CD4-positive, alpha-beta T cell (primary cell): ENCODE results near the gene GLTPD2. TPM values are rescaled to one million over a fixed set of nuclear protein-coding genes. Genes with fewer than 3 reads are reported as not detected.

ENCODE experiments used
- ATAC-seq: fragments of 200-7000 bp; cut with Tn5 transposase; one replicate; pipeline ENCODE4 v1.10.0; 2022; ENCODE audit warnings: mild to moderate bottlenecking; ENCODE audit not compliant: poor library complexity
- CTCF ChIA-PET: fragments of 350-600 bp; sonication (Branson Sonifier 250); formaldehyde crosslinking; loops from one replicate; lab custom pipeline; 2021; ENCODE audit warnings: antibody characterized with exemption, inconsistent platforms; lab: Charles Lee
- POLR2A ChIA-PET: fragments of 350-600 bp; sonication (Branson Sonifier 250); formaldehyde crosslinking; loops from one replicate; lab custom pipeline; 2021; ENCODE audit warnings: antibody characterized with exemption, inconsistent platforms; lab: Charles Lee
- DNase-seq, 14 experiments: peaks; one replicate each; pipeline ENCODE4 v3.0.0-alpha.2; 2013 to 2020; ENCODE audit warnings: mixed read lengths in 2 of 14
- H3K27ac ChIP-seq, 2 donors: one replicate each; pipeline versions ENCODE4 v1.5.1 to v1.7.0; 2013; ENCODE audit warnings: low read length in 2 of 2, low read depth in 1 of 2, mild to moderate bottlenecking in 1 of 2
- H3K27me3 ChIP-seq, 2 experiments: 1 replicate in 1 of 2; 2 replicates in 1 of 2; pipeline versions ENCODE4 v1.6.1 to v1.7.0; 2013; ENCODE audit warnings: low read length in 2 of 2, control low read depth in 1 of 2, mild to moderate bottlenecking in 1 of 2, moderate library complexity in 1 of 2; ENCODE audit not compliant: insufficient read depth in 2 of 2, control insufficient read depth in 1 of 2
- H3K36me3 ChIP-seq: one replicate; pipeline ENCODE4 v1.6.1; 2013; ENCODE audit warnings: low read length, control low read depth; ENCODE audit not compliant: insufficient read depth
- H3K4me1 ChIP-seq: one replicate; pipeline ENCODE4 v1.6.1; 2013; ENCODE audit warnings: low read length, control low read depth; ENCODE audit not compliant: insufficient read depth
- H3K4me3 ChIP-seq: one replicate; pipeline ENCODE4 v1.5.1; 2013; ENCODE audit warnings: mild to moderate bottlenecking, low read length, moderate library complexity
- H3K9me3 ChIP-seq, 2 experiments: 1 replicate in 1 of 2; 2 replicates in 1 of 2; pipeline versions ENCODE4 v1.6.1 to v1.7.0; 2013; ENCODE audit warnings: low read length in 2 of 2, mild to moderate bottlenecking in 2 of 2, control low read depth in 1 of 2, moderate library complexity in 1 of 2; ENCODE audit not compliant: control insufficient read depth in 1 of 2, insufficient read depth in 1 of 2
- H3K27ac Mint-ChIP-seq: one replicate; pipeline ENCODE4 v1.8.0; 2020; ENCODE audit warnings: mixed read lengths
- H3K27me3 Mint-ChIP-seq: one replicate; pipeline ENCODE4 v1.8.0; 2021; ENCODE audit warnings: mixed read lengths
- H3K36me3 Mint-ChIP-seq: one replicate; pipeline ENCODE4 v1.8.0; 2021; ENCODE audit warnings: low read depth, mixed read lengths
- H3K4me1 Mint-ChIP-seq: one replicate; pipeline ENCODE4 v1.8.0; 2021; ENCODE audit warnings: low read depth, mixed read lengths
- H3K4me3 Mint-ChIP-seq: one replicate; pipeline ENCODE4 v1.8.0; 2020; ENCODE audit warnings: mild to moderate bottlenecking, mixed read lengths
- H3K9me3 Mint-ChIP-seq: one replicate; pipeline ENCODE4 v1.8.0; 2020; ENCODE audit warnings: mixed read lengths
- CTCF ChIP-seq: fragments of 200-600 bp; IDR thresholded peaks from one replicate; pipeline ENCODE4 v1.8.0; 2022; ENCODE audit warnings: antibody characterized with exemption, mild to moderate bottlenecking
- intact Hi-C, 2 experiments: fragments of 100-400 bp; cut with DNase I in 1 of 2; cut with micrococcal nuclease in 1 of 2; formaldehyde crosslinking; loops; one replicate each; pipeline versions ENCODE4 v1.15.1 to v1.9.0; 2023 to 2025; cut with DNase I, micrococcal nuclease
- total RNA-seq, 174 experiments: library from RNA in 2 of 174; stranded (reverse) in 2 of 174; gene quantifications; one replicate each; pipeline ENCODE4 v1.2.3 and lab custom pipeline; 2021 to 2026

Gene GLTPD2
- total RNA-seq, 2 experiments from 2014 or later = not detected

GRCh38 chr17:4753392-4753791, 35.4 kb upstream of the GLTPD2 start:
- Histone ChIP-seq H3K4me3 (no peak overlapping the region), H3K27me3 (peaks cover 5 to 9% of the 10 kb centered on the region in 2 experiments), H3K4me1 (peaks cover 2% of the 10 kb centered on the region), H3K27ac (no peak overlapping the region), H3K9me3 (peaks cover 0 to 3% of the 10 kb centered on the region in 2 experiments), H3K36me3 (no peaks in the 10 kb centered on the region)
- ATAC-seq (no peak), DNase-seq (no peak)
- no peaks in the 10 kb centered on the region for H3K36me3 Mint-ChIP-seq
- intact Hi-C loops = no loop called here
- no peak for TF ChIP-seq CTCF
- ChIA-PET POLR2A (no interaction called here), CTCF (no interaction called here)
- H3K9me3 Mint-ChIP-seq = no peaks in the 10 kb centered on the region
- H3K4me1 Mint-ChIP-seq = peaks cover 6% of the 10 kb centered on the region
- no peak overlapping the region for H3K4me3 Mint-ChIP-seq
- no peak overlapping the region for H3K27ac Mint-ChIP-seq
- H3K27me3 Mint-ChIP-seq = peaks cover 31% of the 10 kb centered on the region

DNA sequence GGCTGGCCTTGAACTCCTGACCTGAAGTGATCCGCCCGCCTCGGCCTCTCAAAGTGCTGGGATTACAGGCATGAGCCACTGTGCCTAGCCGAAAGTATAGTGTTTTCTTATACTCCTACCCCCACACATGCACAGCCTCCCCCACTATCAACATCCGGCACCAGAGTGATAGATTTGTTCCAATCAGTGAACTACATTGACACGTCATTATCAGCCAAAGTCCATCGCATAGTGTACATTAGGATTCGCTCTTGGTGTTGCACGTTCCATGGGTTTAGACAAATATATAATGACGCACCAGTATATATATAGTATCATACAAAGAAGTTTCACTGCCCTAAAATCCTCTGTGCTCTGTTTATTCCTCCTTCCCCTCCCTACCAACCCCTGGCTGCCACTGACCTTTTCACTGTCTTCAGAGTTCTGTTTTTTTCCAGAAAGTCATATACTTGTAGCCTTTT, 29.0 kb upstream of the GLTPD2 start:
- Mint-ChIP-seq H3K4me3 (no peak overlapping the region), H3K9me3 (no peaks in the 10 kb centered on the region), H3K36me3 (no peaks in the 10 kb centered on the region), H3K4me1 (no peaks in the 10 kb centered on the region), H3K27ac (no peak overlapping the region), H3K27me3 (peaks cover 25% of the 10 kb centered on the region)
- no peaks in the 10 kb centered on the region for H3K9me3 ChIP-seq
- DNase-seq (peak in 2 of 14 experiments; percentile 23), ATAC-seq (no peak)
- no peak overlapping the region for H3K27ac ChIP-seq
- ChIA-PET CTCF (no interaction called here), POLR2A (no interaction called here)
- intact Hi-C loops = no loop called here
- no peaks in the 10 kb centered on the region for H3K4me1 ChIP-seq
- H3K27me3 ChIP-seq = peaks cover 5% of the 10 kb centered on the region in 2 experiments
- no peak for TF ChIP-seq CTCF
- no peaks in the 10 kb centered on the region for H3K36me3 ChIP-seq
- H3K4me3 ChIP-seq = no peak overlapping the region

GRCh38 chr17:4764595-4764994, 24.2 kb upstream of the GLTPD2 start:
- H3K4me1 ChIP-seq = no peaks in the 10 kb centered on the region
- no peaks in the 10 kb centered on the region for H3K4me1 Mint-ChIP-seq
- no peak overlapping the region for H3K27ac ChIP-seq
- H3K4me3 ChIP-seq = no peak overlapping the region
- H3K27ac Mint-ChIP-seq = no peak overlapping the region
- ATAC-seq (no peak), DNase-seq (peak in 1 of 14 experiments; percentile 36)
- H3K36me3 Mint-ChIP-seq = no peaks in the 10 kb centered on the region
- no peak overlapping the region for H3K4me3 Mint-ChIP-seq
- CTCF ChIA-PET = no interaction called here
- H3K9me3 Mint-ChIP-seq = no peaks in the 10 kb centered on the region
- intact Hi-C loops = no loop called here
- H3K27me3 Mint-ChIP-seq = peaks cover 15% of the 10 kb centered on the region
- TF ChIP-seq CTCF = no peak
- H3K36me3 ChIP-seq = no peaks in the 10 kb centered on the region
- POLR2A ChIA-PET = no interaction called here
- no peaks in the 10 kb centered on the region for H3K9me3 ChIP-seq
- H3K27me3 ChIP-seq = no peaks in the 10 kb centered on the region
